ENCODE measurements around the gene TRAPPC11.

DNA sequence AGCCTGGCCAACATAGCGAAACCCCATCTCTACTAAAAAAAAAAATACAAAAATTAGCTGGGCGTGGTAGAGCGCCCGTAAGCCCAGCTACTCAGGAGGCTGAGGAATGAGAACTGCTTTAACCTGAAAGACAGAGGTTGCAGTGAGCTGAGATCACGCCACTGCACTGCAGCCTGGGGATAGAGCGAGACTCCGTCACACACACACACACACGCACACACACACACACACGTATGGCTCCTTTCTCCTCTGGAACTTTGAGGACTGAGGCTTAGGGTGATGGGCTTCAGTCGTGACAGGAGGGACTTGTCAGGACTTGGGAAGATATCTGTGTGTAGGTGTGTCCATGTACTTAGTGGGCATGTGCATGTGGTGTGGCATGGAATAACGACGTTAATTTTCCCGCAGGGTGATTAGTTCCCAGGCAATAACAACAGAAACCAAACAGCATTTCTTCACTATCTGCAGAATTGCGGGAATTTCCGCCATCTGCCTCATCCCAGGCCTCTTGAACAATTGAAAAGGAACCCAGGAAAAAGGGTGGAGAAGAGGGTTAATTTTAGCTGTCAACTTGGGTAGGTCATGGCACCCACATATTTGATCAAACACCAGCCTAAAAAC is 47.8 kb upstream of the TRAPPC11 start:
- TF ChIP-seq, protein P1, sequence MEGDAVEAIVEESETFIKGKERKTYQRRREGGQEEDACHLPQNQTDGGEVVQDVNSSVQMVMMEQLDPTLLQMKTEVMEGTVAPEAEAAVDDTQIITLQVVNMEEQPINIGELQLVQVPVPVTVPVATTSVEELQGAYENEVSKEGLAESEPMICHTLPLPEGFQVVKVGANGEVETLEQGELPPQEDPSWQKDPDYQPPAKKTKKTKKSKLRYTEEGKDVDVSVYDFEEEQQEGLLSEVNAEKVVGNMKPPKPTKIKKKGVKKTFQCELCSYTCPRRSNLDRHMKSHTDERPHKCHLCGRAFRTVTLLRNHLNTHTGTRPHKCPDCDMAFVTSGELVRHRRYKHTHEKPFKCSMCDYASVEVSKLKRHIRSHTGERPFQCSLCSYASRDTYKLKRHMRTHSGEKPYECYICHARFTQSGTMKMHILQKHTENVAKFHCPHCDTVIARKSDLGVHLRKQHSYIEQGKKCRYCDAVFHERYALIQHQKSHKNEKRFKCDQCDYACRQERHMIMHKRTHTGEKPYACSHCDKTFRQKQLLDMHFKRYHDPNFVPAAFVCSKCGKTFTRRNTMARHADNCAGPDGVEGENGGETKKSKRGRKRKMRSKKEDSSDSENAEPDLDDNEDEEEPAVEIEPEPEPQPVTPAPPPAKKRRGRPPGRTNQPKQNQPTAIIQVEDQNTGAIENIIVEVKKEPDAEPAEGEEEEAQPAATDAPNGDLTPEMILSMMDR (IDR thresholded peaks at IDR 0.05; ENCODE audit: low read length): no peak
- no peak for TF ChIP-seq EZH2 (IDR thresholded peaks at IDR 0.05; ENCODE audit: borderline replicate concordance, low read length)
